GM21367 (cell line): ENCODE data around the gene UBIAD1.
"Not testable (repeated sequence)": the region's sequence is repeated elsewhere in the genome, so short reads cannot be mapped to it uniquely, and the experiment has no call there.

Experiments used
- ATAC-seq: cut with Tn5 transposase; IDR thresholded peaks from one replicate; pipeline ENCODE4 v1.9.1; 2021; ENCODE audit not compliant: unreplicated experiment

UBIAD1 gene, protein sequence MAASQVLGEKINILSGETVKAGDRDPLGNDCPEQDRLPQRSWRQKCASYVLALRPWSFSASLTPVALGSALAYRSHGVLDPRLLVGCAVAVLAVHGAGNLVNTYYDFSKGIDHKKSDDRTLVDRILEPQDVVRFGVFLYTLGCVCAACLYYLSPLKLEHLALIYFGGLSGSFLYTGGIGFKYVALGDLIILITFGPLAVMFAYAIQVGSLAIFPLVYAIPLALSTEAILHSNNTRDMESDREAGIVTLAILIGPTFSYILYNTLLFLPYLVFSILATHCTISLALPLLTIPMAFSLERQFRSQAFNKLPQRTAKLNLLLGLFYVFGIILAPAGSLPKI

DNA sequence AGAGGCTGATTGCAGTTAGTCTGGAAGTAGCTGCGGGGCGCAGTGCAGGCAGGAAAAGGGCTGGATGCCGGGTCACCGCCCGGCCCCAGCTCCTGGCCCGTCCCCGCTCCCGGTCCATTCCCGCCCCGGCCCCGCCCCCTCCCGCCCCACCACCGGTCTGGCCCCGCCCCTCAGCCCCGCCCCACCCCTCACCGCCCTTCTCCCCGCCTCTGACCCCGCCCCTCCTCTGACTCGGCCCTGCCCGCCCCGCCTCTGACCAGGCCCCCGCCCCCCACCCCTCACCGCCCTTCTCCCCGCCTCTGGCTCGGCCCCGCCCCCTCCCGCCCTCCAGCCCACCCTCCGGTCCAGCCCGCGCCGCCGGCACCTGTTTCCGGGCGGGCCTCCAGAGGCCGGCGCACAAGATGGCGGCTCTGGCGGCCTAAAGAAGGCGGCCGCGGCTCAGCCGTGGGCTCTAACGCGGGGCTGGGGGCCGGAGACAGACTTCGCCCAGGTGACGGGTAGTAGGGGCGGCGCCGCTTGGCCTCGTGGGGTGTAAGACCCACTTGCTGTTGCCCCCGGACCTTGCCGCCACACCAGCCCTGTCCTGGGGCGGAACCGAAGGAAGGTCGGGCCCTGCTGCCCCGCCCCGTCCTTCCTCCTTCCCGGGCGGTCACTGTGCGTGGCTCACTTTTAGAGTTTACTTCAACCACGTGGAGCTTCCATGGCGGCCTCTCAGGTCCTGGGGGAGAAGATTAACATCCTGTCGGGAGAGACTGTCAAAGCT, at the start of gene UBIAD1:
Gene UBIAD1, plus strand, starts transcription at position 367 of the 763 bp plus-strand sequence. Its CDS starts 334 bp downstream, at position 701.
- ATAC-seq = peak; percentile 66

DNA sequence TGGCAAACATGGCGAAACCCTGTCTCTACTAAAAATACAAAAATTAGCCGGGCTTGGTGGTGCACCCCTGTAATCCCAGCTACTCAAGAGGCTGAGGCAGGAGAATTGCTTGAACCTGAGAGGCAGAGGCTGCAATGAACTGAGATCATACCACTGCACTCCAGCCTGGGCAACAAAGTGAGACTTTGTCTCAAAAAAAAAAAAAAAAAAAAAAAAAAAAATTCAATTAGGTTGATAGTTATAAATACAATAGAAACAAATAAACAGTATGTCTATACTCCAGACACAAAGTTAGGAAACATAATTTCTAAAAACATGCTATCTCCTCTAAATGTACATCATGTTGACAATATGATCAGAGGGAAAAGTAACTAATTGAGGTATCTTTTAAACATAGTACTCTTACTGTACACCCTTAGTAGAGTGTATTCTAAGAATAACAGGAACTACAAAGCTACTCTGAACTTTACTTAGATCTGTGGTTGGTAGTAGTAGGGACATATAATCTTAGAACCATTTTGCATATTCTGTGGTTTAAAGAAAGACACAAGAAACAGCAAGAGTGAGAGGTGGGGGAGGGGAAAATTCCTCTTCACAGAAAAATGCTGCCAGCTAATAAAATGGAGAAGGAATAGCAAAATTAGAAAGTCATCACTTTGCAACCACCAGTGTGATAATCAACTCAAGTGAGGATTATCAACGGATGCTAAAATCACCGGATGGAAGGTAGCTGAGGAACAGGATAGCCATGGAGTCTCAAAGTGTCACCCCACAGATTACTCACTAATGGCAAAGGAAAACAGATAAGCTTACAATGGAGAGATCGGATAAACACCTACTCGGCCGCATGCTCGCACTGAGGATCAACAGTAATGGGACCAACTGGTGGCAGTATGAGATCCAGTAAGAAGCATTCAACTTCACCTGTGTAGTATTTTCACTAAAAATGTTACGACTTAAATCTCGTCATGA, 45.6 kb upstream of the UBIAD1 start:
- no peak for ATAC-seq

DNA sequence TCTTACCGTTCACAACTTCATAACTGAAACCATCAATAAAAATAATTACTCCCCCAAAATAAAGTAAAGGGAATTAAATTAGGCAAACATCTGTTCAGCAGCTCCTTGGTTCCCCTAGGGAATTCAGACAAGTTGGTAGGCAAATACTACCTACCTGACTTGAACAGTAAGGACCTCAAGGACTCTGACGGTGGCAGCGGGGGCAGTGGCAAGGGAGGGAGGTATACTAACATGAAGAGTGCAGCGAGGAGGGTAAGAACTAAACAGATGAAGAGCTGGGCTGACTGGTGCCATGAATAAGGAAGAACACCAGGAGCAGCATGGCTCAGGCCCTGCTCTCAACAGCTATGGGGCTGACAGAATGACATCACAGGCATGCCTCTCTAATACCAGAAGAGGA, 43.8 kb upstream of the UBIAD1 start:
- ATAC-seq = no peak

GRCh38 chr1:11233208-11233607, 39.8 kb upstream of the UBIAD1 start:
- ATAC-seq = no peak

DNA sequence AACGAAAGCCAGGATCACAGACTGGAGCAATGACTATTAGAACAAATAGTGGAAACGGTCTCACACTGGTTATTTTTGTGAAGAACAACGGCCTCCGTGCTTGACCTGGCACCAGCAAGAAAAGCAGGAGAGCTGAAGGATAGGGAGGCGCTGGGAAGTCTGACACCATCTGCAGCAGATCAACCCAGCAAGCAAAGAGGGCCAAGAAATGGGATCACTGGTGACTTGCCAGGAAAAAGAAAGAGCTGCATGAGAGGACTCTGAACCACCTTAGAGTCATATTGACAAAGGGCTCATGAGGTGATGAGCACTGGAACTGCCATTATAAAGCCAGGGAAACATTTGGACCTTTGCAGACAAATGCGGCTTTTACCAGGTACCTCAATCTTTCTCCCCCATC, 35.6 kb upstream of the UBIAD1 start:
- no peak for ATAC-seq

DNA sequence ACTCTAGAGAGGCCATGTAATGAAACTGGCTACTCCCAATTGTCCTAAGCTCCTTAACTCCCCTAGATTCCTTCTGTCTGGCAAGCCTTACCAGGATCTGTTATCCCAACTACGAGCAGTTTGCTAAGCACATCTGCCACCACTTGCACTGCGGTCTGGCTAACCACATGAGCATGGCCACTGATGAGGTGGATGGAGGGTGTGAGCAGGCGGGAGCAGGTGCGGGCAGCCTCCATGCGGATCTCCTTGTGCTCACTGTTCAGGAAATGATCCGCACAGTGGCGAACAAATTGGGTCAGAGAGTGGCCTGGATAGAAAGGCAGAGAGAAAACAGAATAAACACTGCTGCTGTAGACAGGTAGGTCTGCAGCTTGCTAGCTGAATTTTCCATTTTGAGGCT, 34.7 kb upstream of the UBIAD1 start:
- ATAC-seq = no peak

- no peak for ATAC-seq
These were observed 27.8 kb upstream of the UBIAD1 start for GRCh38 chr1:11245248-11245647.

DNA sequence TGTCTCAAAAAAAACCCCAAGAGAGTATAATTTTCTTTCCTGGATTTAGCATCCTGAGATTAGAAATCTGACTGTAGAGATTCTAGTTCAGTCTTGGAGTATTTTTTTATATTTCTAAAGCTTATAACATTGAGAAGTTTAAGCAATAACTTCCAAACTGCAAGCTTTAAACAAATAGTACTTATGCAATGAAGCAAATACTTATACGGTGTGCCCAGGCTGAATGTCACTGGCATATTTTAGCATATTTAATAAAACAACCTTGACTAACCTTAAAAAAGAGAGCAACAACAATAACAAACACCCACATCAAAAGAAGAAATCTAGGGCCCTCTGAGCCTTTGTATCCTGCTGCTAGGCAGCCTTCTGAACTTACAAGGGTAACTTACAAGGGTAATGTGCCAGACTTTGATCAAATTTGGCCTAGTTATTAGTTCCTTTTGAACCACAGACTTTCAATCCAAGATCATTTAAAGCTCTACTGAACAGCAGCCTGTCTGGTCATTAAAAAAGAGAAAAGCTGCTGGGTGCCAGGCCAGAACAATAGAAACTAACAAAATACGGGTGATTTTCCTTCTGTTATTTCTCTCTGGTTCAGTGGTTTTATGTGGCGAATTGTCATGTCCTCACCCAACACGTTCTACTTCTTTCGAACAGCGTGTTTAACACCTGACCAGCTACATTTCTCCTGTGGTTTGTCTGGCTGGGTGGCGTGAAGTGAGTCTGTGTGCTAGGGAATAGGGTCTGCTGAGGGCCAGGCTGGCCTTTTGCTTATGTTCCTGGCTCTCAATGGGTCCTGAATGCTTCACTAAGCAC, 26.9 kb upstream of the UBIAD1 start:
- ATAC-seq = no peak

DNA sequence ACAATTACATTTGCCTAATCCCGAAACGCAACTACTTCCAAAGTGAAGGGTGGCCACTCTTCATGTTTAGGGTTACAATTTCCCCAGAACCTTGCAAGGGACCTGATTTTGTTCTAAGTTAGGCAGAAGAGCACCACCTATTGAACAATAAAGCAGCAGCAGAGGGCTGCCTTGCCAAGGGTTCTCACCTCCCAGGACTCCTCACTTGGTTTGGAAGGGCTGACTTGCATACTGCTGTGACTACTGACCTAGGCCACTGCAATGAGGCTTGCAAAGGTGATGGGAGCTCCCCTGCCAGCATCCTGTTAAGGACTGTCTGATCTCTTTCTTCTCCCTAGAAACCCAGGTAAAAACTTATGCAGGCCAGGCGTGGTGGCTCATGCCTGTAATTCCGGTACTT, 24.8 kb upstream of the UBIAD1 start:
- ATAC-seq = no peak

DNA sequence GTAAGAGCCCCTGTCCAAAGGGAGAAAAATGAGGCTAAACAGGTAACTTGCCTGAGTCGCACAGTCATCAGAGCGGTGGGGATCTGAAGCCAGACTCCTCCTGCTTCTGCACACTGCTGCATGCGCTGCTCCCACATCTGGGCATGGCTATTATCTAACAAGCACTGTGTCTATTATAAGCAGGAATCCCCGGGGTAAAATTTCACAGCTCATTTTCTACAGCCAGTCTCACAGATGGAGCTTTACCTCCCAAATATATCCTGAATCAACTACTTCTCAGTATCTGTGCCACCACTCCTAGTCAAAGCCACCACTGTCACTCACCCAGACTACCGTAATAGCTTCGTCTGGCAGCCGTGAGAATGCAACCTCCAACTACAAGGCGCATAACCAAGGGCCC, 20.5 kb upstream of the UBIAD1 start:
- no peak for ATAC-seq

DNA sequence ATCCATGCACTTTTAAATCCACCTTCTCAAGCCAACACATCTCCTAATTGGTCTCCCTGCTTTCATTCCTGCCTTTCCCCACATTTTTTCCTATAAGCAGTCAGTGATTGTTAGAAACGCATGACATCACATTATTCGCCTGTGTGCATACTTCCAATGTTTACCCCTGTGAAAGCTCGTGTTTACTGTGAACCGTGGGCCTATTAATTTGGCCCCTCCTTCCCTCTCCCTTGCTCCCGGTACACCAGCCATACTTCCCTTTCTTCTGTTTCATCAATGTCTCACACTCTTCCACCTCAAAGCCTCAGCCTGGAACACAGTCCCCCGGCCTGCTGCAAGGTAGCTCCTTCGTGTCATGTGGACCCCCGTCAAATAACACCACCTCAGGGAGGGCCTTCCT, 19.8 kb upstream of the UBIAD1 start:
- ATAC-seq = no peak

DNA sequence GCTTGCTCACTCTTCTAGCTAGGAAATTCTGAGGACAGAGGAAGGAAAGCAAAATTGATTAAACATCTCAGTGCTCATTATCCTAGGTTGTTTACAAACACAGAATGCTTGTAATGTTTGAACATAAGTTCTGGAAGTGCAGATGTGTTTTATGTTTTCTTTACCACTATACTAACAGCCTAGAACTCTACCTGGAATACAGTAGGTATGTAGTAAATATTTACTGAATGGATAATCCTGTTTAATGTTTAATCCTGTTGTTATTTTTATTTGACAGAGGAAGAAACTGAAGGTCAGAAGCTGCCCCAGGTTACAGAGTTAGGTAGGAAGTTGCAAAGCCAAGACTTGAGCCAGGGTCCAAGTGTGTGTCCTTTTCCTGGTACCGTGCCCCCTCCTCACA, 16.7 kb upstream of the UBIAD1 start:
- ATAC-seq = no peak

GRCh38 chr1:11262171-11263049, 10.6 kb upstream of the UBIAD1 start, which contains the start of gene MTOR:
MTOR (minus strand) TSS chr1:11262551; CDS start chr1:11259409, 3,142 bp downstream.
- peak; percentile 91 for ATAC-seq

GRCh38 chr1:11266268-11267074, 6.5 kb upstream of the UBIAD1 start:
- no peak for ATAC-seq

DNA sequence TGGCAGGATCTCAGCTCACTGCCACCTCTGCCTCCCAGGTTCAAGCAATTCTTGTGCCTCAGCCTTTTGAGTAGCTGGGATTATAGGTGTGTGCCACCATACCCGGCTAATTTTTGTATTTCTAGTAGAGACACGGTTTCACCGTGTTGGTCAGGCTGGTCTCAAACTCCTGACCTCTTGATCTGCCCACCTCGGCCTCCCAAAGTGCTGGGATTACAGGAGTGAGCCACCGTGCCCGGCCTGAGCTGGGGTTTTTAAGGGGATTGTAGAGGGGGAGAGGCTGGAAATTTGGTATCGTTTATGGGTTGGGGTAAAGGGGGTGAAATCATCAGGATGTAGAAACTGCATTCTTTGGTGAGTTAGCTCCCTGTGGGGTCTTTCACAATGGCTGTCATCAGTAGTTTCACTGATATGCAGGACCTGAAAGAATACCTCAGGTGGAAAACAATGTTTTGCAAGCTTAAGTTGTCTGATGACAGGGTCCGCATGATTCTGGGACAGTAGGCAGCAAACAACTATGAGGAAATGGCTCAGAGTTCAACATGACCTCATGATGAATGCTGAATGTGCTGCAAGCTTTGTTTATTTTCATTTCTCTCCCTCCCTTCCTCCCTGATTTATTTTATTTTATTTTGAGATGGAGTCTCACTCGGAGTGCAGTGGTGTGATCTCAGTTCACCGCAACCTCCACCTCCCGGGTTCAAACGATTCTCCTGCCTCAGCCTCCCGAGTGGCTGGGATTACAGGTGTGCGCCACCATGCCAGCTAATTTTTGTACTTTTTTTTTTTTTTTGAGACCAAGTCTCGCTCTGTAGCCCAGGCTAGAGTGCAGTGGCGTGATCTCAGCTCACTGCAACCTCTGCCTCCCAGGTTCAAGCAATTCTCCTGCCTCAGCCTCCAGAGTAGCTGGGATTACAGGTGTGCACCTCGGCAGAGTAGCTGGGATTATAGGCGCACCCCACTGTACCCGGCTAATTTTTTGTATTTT, 5.4 kb upstream of the UBIAD1 start:
- ATAC-seq = not testable (repeated sequence)

DNA sequence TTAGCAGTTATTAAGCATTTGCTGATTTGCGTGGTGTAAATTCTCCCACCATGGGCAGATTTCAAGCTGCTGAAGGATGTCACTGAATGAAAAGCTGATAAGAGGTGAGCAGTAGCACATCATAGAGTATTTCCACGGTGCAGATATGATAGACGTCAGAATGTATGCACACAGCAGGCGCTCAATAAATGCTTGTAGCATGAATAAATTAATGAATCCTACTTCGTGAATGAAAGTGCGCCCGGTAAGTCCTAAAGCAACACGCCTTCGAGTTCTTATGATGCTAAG, 510 bp upstream of the UBIAD1 start:
- no peak for ATAC-seq

DNA sequence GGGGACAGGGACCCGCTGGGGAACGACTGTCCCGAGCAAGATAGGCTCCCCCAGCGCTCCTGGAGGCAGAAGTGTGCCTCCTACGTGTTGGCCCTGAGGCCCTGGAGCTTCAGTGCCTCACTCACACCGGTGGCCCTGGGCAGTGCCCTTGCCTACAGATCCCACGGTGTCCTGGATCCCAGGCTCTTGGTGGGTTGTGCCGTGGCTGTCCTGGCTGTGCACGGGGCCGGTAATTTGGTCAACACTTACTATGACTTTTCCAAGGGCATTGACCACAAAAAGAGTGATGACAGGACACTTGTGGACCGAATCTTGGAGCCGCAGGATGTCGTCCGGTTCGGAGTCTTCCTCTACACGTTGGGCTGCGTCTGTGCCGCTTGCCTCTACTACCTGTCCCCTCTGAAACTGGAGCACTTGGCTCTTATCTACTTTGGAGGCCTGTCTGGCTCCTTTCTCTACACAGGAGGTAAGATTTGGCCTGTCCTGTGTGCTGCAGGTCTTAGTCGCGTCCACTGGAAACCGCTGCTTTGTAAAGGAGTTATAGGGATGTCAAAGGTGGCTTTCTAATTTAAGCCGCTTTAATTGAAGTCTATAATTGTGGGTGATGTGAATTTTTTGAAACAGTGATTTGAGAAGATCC, 717 bp downstream of the UBIAD1 start:
- peak; percentile 32 for ATAC-seq
